SH-SY5Y (cell line): ENCODE data around the gene MMP23B.

ENCODE experiments used
- GATA2 ChIP-seq: IDR thresholded peaks from 2 replicates; pipeline ENCODE4 v1.6.1; 2011; ENCODE audit warnings: mild to moderate bottlenecking, low read depth, low read length
- GATA3 ChIP-seq: IDR thresholded peaks from 2 replicates; pipeline ENCODE4 v1.6.1; 2011; ENCODE audit warnings: low read depth, mild to moderate bottlenecking, low read length, moderate library complexity

- no peak for TF ChIP-seq GATA2
- TF ChIP-seq GATA3, result no peak
These were observed 49.2 kb upstream of the MMP23B start for GRCh38 chr1:1582585-1583346.
